ENCODE results near the gene ARSI. TPM values are rescaled to one million over a fixed set of nuclear protein-coding genes. Genes with fewer than 3 reads are reported as not detected.

ARSI gene
- total RNA-seq, 5 donors from 2014 or later (not counting 1 experiment from before 2014, with no cell fraction given), result 0.09 TPM; not detected in 4

GRCh38 chr5:150329038-150329437 is 26.3 kb upstream of the ARSI start:
- H3K4me1 Mint-ChIP-seq, result no peaks in the 10 kb centered on the region
- no peaks in the 10 kb centered on the region for H3K9me3 Mint-ChIP-seq
- POLR2A ChIA-PET, result no interaction called here
- Histone ChIP-seq H3K27me3 (replicated peaks in 1 of 2; ENCODE audit: control insufficient read depth in 2 of 2, extremely low read depth in 1 of 2, insufficient read depth in 2 of 2, low read length in 1 of 2) (peaks cover 0 to 24% of the 10 kb centered on the region in 2 experiments), H3K4me3 (ENCODE audit: control insufficient read depth in 1 of 2, extremely low read depth in 1 of 2, low read length in 1 of 2) (no peak overlapping the region), H3K27ac (ENCODE audit: low read length) (no peak overlapping the region), H3K9me3 (no peaks in the 10 kb centered on the region), H3K36me3 (ENCODE audit: control insufficient read depth in 2 of 2, extremely low read depth in 1 of 2, insufficient read depth in 1 of 2, low read length in 1 of 2) (no peaks in the 10 kb centered on the region), H3K4me1 (ENCODE audit: control insufficient read depth in 1 of 2, extremely low read depth in 1 of 2, insufficient read depth in 2 of 2, low read length in 2 of 2) (no peaks in the 10 kb centered on the region)
- no peaks in the 10 kb centered on the region for H3K36me3 Mint-ChIP-seq
- ATAC-seq (replicated peaks in 1 of 4), result no peak
- no peak overlapping the region for H3K27ac Mint-ChIP-seq
- DNase-seq, result no peak
- CTCF ChIA-PET, result no interaction called here
- H3K4me3 Mint-ChIP-seq, result no peak overlapping the region
- 41% methylated on average over 2 of the region's 2 CpGs for WGBS (ENCODE audit: insufficient coverage)
- H3K27me3 Mint-ChIP-seq, result peaks cover 1 to 3% of the 10 kb centered on the region in 2 donors

- Histone ChIP-seq H3K27me3 (replicated peaks in 1 of 2; ENCODE audit: control insufficient read depth in 2 of 2, extremely low read depth in 1 of 2, insufficient read depth in 2 of 2, low read length in 1 of 2) (peaks cover 0 to 24% of the 10 kb centered on the region in 2 experiments), H3K9me3 (no peaks in the 10 kb centered on the region), H3K27ac (ENCODE audit: low read length) (no peak overlapping the region), H3K4me3 (ENCODE audit: control insufficient read depth in 1 of 2, extremely low read depth in 1 of 2, low read length in 1 of 2) (no peak overlapping the region), H3K4me1 (ENCODE audit: control insufficient read depth in 1 of 2, extremely low read depth in 1 of 2, insufficient read depth in 2 of 2, low read length in 2 of 2) (no peaks in the 10 kb centered on the region), H3K36me3 (ENCODE audit: control insufficient read depth in 2 of 2, extremely low read depth in 1 of 2, insufficient read depth in 1 of 2, low read length in 1 of 2) (no peaks in the 10 kb centered on the region)
- 87% methylated on average over 2 of the region's 2 CpGs for WGBS (ENCODE audit: insufficient coverage)
- Mint-ChIP-seq H3K27me3 (peaks cover 1 to 3% of the 10 kb centered on the region in 2 donors), H3K36me3 (no peaks in the 10 kb centered on the region), H3K4me1 (no peaks in the 10 kb centered on the region), H3K27ac (no peak overlapping the region), H3K4me3 (no peak overlapping the region), H3K9me3 (no peaks in the 10 kb centered on the region)
- CTCF ChIA-PET, result no interaction called here
- ATAC-seq (replicated peaks in 1 of 4) (no peak), DNase-seq (no peak)
- POLR2A ChIA-PET, result no interaction called here
Measured at GRCh38 chr5:150328515-150328914, 25.8 kb upstream of the ARSI start.

GRCh38 chr5:150327139-150327538 is 24.4 kb upstream of the ARSI start:
- ChIA-PET CTCF (no interaction called here), POLR2A (no interaction called here)
- Mint-ChIP-seq H3K36me3 (no peaks in the 10 kb centered on the region), H3K4me3 (no peak overlapping the region), H3K27ac (no peak overlapping the region), H3K9me3 (no peaks in the 10 kb centered on the region), H3K4me1 (no peaks in the 10 kb centered on the region), H3K27me3 (peaks cover 1 to 3% of the 10 kb centered on the region in 2 donors)
- 80% methylated on average over 1 of the region's 3 CpGs for WGBS (ENCODE audit: insufficient coverage)
- ATAC-seq (replicated peaks in 1 of 4), result no peak
- no peak overlapping the region for H3K4me3 ChIP-seq (ENCODE audit: control insufficient read depth in 1 of 2, extremely low read depth in 1 of 2, low read length in 1 of 2)
- no peaks in the 10 kb centered on the region for H3K36me3 ChIP-seq (ENCODE audit: control insufficient read depth in 2 of 2, extremely low read depth in 1 of 2, insufficient read depth in 1 of 2, low read length in 1 of 2)
- no peak for DNase-seq
- H3K4me1 ChIP-seq (ENCODE audit: control insufficient read depth in 1 of 2, extremely low read depth in 1 of 2, insufficient read depth in 2 of 2, low read length in 2 of 2), result no peaks in the 10 kb centered on the region
- no peak overlapping the region for H3K27ac ChIP-seq (ENCODE audit: low read length)
- no peaks in the 10 kb centered on the region for H3K9me3 ChIP-seq
- H3K27me3 ChIP-seq (replicated peaks in 1 of 2; ENCODE audit: control insufficient read depth in 2 of 2, extremely low read depth in 1 of 2, insufficient read depth in 2 of 2, low read length in 1 of 2), result peaks cover 0 to 24% of the 10 kb centered on the region in 2 experiments

GRCh38 chr5:150326707-150327106 is 24.0 kb upstream of the ARSI start:
- Histone ChIP-seq H3K36me3 (ENCODE audit: control insufficient read depth in 2 of 2, extremely low read depth in 1 of 2, insufficient read depth in 1 of 2, low read length in 1 of 2) (no peaks in the 10 kb centered on the region), H3K27ac (ENCODE audit: low read length) (no peak overlapping the region), H3K4me1 (ENCODE audit: control insufficient read depth in 1 of 2, extremely low read depth in 1 of 2, insufficient read depth in 2 of 2, low read length in 2 of 2) (no peaks in the 10 kb centered on the region), H3K27me3 (replicated peaks in 1 of 2; ENCODE audit: control insufficient read depth in 2 of 2, extremely low read depth in 1 of 2, insufficient read depth in 2 of 2, low read length in 1 of 2) (peaks cover 0 to 24% of the 10 kb centered on the region in 2 experiments), H3K9me3 (no peaks in the 10 kb centered on the region), H3K4me3 (ENCODE audit: control insufficient read depth in 1 of 2, extremely low read depth in 1 of 2, low read length in 1 of 2) (no peak overlapping the region)
- H3K9me3 Mint-ChIP-seq, result no peaks in the 10 kb centered on the region
- peaks cover 1 to 3% of the 10 kb centered on the region in 2 donors for H3K27me3 Mint-ChIP-seq
- DNase-seq (no peak), ATAC-seq (replicated peaks in 1 of 4) (no peak)
- ChIA-PET POLR2A (no interaction called here), CTCF (no interaction called here)
- no peaks in the 10 kb centered on the region for H3K36me3 Mint-ChIP-seq
- H3K4me1 Mint-ChIP-seq, result peaks cover 0 to 2% (median 0%) of the 10 kb centered on the region in 3 donors
- no peak overlapping the region for H3K27ac Mint-ChIP-seq
- WGBS (ENCODE audit: insufficient coverage), result no CpG with 5 or more reads among the region's 2 CpGs
- H3K4me3 Mint-ChIP-seq, result no peak overlapping the region

- Histone ChIP-seq H3K36me3 (ENCODE audit: control insufficient read depth in 2 of 2, extremely low read depth in 1 of 2, insufficient read depth in 1 of 2, low read length in 1 of 2) (no peaks in the 10 kb centered on the region), H3K9me3 (no peaks in the 10 kb centered on the region), H3K27ac (ENCODE audit: low read length) (no peak overlapping the region), H3K4me1 (ENCODE audit: control insufficient read depth in 1 of 2, extremely low read depth in 1 of 2, insufficient read depth in 2 of 2, low read length in 2 of 2) (no peaks in the 10 kb centered on the region), H3K4me3 (ENCODE audit: control insufficient read depth in 1 of 2, extremely low read depth in 1 of 2, low read length in 1 of 2) (no peak overlapping the region), H3K27me3 (replicated peaks in 1 of 2; ENCODE audit: control insufficient read depth in 2 of 2, extremely low read depth in 1 of 2, insufficient read depth in 2 of 2, low read length in 1 of 2) (peaks cover 0 to 20% of the 10 kb centered on the region in 2 experiments)
- POLR2A ChIA-PET, result no interaction called here
- no peak overlapping the region for H3K27ac Mint-ChIP-seq
- WGBS (ENCODE audit: insufficient coverage), result 80% methylated on average over 2 of the region's 4 CpGs
- H3K4me3 Mint-ChIP-seq, result no peak overlapping the region
- no peaks in the 10 kb centered on the region for H3K9me3 Mint-ChIP-seq
- peaks cover 1 to 3% of the 10 kb centered on the region in 2 donors for H3K27me3 Mint-ChIP-seq
- DNase-seq (no peak), ATAC-seq (replicated peaks in 1 of 4) (no peak)
- H3K4me1 Mint-ChIP-seq, result peaks cover 0 to 2% (median 0%) of the 10 kb centered on the region in 3 donors
- H3K36me3 Mint-ChIP-seq, result no peaks in the 10 kb centered on the region
- CTCF ChIA-PET, result interaction anchor here in 1 of 2 donors (0.6 kb wide), 1 partner anchor 64 kb away, joined by 3 read pairs; no protein-coding TSS in a partner anchor
Measured at GRCh38 chr5:150325426-150325825, 22.7 kb upstream of the ARSI start.

GRCh38 chr5:150323819-150324218 is 21.1 kb upstream of the ARSI start:
- Histone ChIP-seq H3K27me3 (replicated peaks in 1 of 2; ENCODE audit: control insufficient read depth in 2 of 2, extremely low read depth in 1 of 2, insufficient read depth in 2 of 2, low read length in 1 of 2) (peaks cover 0 to 19% of the 10 kb centered on the region in 2 experiments), H3K4me1 (ENCODE audit: control insufficient read depth in 1 of 2, extremely low read depth in 1 of 2, insufficient read depth in 2 of 2, low read length in 2 of 2) (no peaks in the 10 kb centered on the region), H3K9me3 (no peaks in the 10 kb centered on the region), H3K27ac (ENCODE audit: low read length) (no peak overlapping the region), H3K4me3 (ENCODE audit: control insufficient read depth in 1 of 2, extremely low read depth in 1 of 2, low read length in 1 of 2) (no peak overlapping the region), H3K36me3 (ENCODE audit: control insufficient read depth in 2 of 2, extremely low read depth in 1 of 2, insufficient read depth in 1 of 2, low read length in 1 of 2) (no peaks in the 10 kb centered on the region)
- DNase-seq (no peak), ATAC-seq (replicated peaks in 1 of 4) (no peak)
- no peaks in the 10 kb centered on the region for H3K36me3 Mint-ChIP-seq
- H3K4me1 Mint-ChIP-seq, result peaks cover 0 to 2% (median 0%) of the 10 kb centered on the region in 3 donors
- POLR2A ChIA-PET, result no interaction called here
- H3K27ac Mint-ChIP-seq, result no peak overlapping the region
- WGBS (ENCODE audit: insufficient coverage), result 85% methylated on average over 7 of the region's 8 CpGs
- no peaks in the 10 kb centered on the region for H3K9me3 Mint-ChIP-seq
- CTCF ChIA-PET, result no interaction called here
- no peak overlapping the region for H3K4me3 Mint-ChIP-seq
- peaks cover 1 to 3% of the 10 kb centered on the region in 2 donors for H3K27me3 Mint-ChIP-seq

- Mint-ChIP-seq H3K27me3 (peaks cover 1 to 8% of the 10 kb centered on the region in 2 donors), H3K4me1 (peaks cover 0 to 2% (median 0%) of the 10 kb centered on the region in 3 donors), H3K4me3 (no peak overlapping the region), H3K27ac (no peak overlapping the region), H3K9me3 (no peaks in the 10 kb centered on the region), H3K36me3 (no peaks in the 10 kb centered on the region)
- no peak for ATAC-seq (replicated peaks in 1 of 4)
- no peak for DNase-seq
- Histone ChIP-seq H3K4me3 (ENCODE audit: control insufficient read depth in 1 of 2, extremely low read depth in 1 of 2, low read length in 1 of 2) (no peak overlapping the region), H3K4me1 (ENCODE audit: control insufficient read depth in 1 of 2, extremely low read depth in 1 of 2, insufficient read depth in 2 of 2, low read length in 2 of 2) (no peaks in the 10 kb centered on the region), H3K9me3 (no peaks in the 10 kb centered on the region), H3K36me3 (ENCODE audit: control insufficient read depth in 2 of 2, extremely low read depth in 1 of 2, insufficient read depth in 1 of 2, low read length in 1 of 2) (no peaks in the 10 kb centered on the region), H3K27ac (ENCODE audit: low read length) (no peak overlapping the region), H3K27me3 (replicated peaks in 1 of 2; ENCODE audit: control insufficient read depth in 2 of 2, extremely low read depth in 1 of 2, insufficient read depth in 2 of 2, low read length in 1 of 2) (peaks cover 0 to 22% of the 10 kb centered on the region in 2 experiments)
- CTCF ChIA-PET, result no interaction called here
- WGBS (ENCODE audit: insufficient coverage), result 93% methylated on average over 4 of the region's 6 CpGs
- POLR2A ChIA-PET, result no interaction called here
Measured at GRCh38 chr5:150323092-150323491, 20.4 kb upstream of the ARSI start.
